Measurements from ENCODE around the gene KMT2E. TPM values are rescaled to one million over a fixed set of nuclear protein-coding genes. Genes with fewer than 3 reads are reported as not detected.

Gene KMT2E
- total RNA-seq, 2 experiments from 2014 or later = 94.4 to 99.3 TPM

DNA sequence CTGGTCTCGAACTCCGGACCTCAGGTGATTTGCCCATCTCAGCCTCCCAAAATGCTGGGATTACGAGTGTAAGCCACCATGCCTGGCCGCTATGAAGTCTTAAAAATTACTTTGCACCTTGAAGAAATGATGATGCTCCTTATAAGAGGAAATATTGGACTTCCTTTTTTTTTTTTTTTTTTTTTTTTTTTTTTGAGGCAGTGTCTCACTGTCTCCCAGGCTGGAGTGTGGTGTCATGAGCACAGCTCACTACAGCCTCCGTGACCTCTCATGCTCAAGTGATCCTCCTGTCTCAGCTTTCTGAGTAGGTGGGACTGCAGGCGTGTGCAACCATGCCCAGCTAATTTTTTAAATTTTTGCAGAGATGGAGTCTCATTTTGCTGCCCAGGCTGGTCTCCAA, 65.3 kb downstream of the KMT2E start:
- no peaks in the 10 kb centered on the region for H3K9me3 Mint-ChIP-seq (ENCODE audit: low read depth)
- DNase-seq = no peak
- no peaks in the 10 kb centered on the region for H3K27me3 Mint-ChIP-seq
- ChIA-PET CTCF (interaction anchor here (0.7 to 2.4 kb wide), 6 partner anchors 27 to 1978 kb away, joined by 3 to 11 read pairs (median 3); no protein-coding TSS in a partner anchor), POLR2A (no interaction called here)
- no peak overlapping the region for H3K4me3 Mint-ChIP-seq
- no peaks in the 10 kb centered on the region for H3K4me1 Mint-ChIP-seq
- intact Hi-C loops (cut with DNase I, micrococcal nuclease) = no loop called here
- no peak overlapping the region for H3K27ac Mint-ChIP-seq
- peaks cover 62% of the 10 kb centered on the region for H3K36me3 Mint-ChIP-seq (ENCODE audit: low read depth)
- ATAC-seq = no peak

GRCh38 chr7:105084581-105084980, 70.6 kb downstream of the KMT2E start:
- Mint-ChIP-seq H3K27ac (no peak overlapping the region), H3K27me3 (no peaks in the 10 kb centered on the region), H3K36me3 (ENCODE audit: low read depth) (peaks cover 45% of the 10 kb centered on the region), H3K4me1 (peaks cover 16% of the 10 kb centered on the region), H3K9me3 (ENCODE audit: low read depth) (no peaks in the 10 kb centered on the region), H3K4me3 (no peak overlapping the region)
- intact Hi-C loops (cut with DNase I, micrococcal nuclease) = no loop called here
- no peak for DNase-seq
- ChIA-PET CTCF (no interaction called here), POLR2A (no interaction called here)
- no peak for ATAC-seq

GRCh38 chr7:105086850-105087249, 72.8 kb downstream of the KMT2E start:
- Mint-ChIP-seq H3K9me3 (ENCODE audit: low read depth) (no peaks in the 10 kb centered on the region), H3K4me1 (peaks cover 19% of the 10 kb centered on the region), H3K4me3 (no peak overlapping the region), H3K27ac (no peak overlapping the region), H3K36me3 (ENCODE audit: low read depth) (peaks cover 43% of the 10 kb centered on the region), H3K27me3 (no peaks in the 10 kb centered on the region)
- intact Hi-C loops (cut with DNase I, micrococcal nuclease) = no loop called here
- DNase-seq = no peak
- ChIA-PET POLR2A (no interaction called here), CTCF (no interaction called here)
- ATAC-seq = no peak

GRCh38 chr7:105087981-105088380, 74.0 kb downstream of the KMT2E start:
- intact Hi-C loops (cut with DNase I, micrococcal nuclease) = no loop called here
- H3K27me3 Mint-ChIP-seq = no peaks in the 10 kb centered on the region
- POLR2A ChIA-PET = interaction anchor here (0.5 kb wide), 1 partner anchor 9 kb away, joined by 3 read pairs; no protein-coding TSS in a partner anchor
- H3K27ac Mint-ChIP-seq = no peak overlapping the region
- no peak for DNase-seq
- CTCF ChIA-PET = interaction anchor here (0.9 to 1.0 kb wide), 2 partner anchors 25 to 42 kb away, joined by 3 read pairs; no protein-coding TSS in a partner anchor
- ATAC-seq = no peak
- H3K4me3 Mint-ChIP-seq = no peak overlapping the region
- H3K4me1 Mint-ChIP-seq = peaks cover 19% of the 10 kb centered on the region
- peaks cover 45% of the 10 kb centered on the region for H3K36me3 Mint-ChIP-seq (ENCODE audit: low read depth)
- no peaks in the 10 kb centered on the region for H3K9me3 Mint-ChIP-seq (ENCODE audit: low read depth)

DNA sequence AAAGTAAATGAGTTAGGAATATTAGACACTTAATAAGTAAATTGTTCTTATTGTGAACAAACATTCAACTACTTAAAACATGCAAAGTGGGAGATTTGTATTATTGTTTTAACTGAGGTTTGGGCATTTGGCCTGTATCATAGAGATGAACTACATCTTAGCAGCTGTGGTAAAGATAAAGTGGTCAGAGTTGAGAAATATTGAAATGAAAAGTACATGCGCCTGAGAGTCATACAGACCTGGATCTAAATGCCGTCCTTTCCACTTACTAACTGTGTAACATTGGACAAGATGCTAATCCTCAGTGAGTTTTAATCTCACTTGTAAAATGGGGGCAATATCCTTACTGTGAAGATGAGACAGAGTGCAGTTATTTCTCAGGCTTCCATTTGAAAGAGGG, 74.5 kb downstream of the KMT2E start:
- DNase-seq = no peak
- Mint-ChIP-seq H3K4me1 (peaks cover 19% of the 10 kb centered on the region), H3K9me3 (ENCODE audit: low read depth) (no peaks in the 10 kb centered on the region), H3K27me3 (no peaks in the 10 kb centered on the region), H3K36me3 (ENCODE audit: low read depth) (peaks cover 42% of the 10 kb centered on the region), H3K27ac (peak overlapping the region; percentile 19), H3K4me3 (no peak overlapping the region)
- CTCF ChIA-PET = interaction anchor here (0.9 to 1.0 kb wide), 2 partner anchors 25 to 43 kb away, joined by 3 read pairs; no protein-coding TSS in a partner anchor
- peak; percentile 14 for ATAC-seq
- intact Hi-C loops (cut with DNase I, micrococcal nuclease) = no loop called here
- POLR2A ChIA-PET = no interaction called here

- intact Hi-C loops (cut with DNase I, micrococcal nuclease) = loop anchor here (5.0 kb wide), 1 partner anchor 113 kb away; no protein-coding TSS in a partner anchor
- ATAC-seq = no peak
- no peak overlapping the region for H3K4me3 Mint-ChIP-seq
- peaks cover 37% of the 10 kb centered on the region for H3K4me1 Mint-ChIP-seq
- no peak for DNase-seq
- ChIA-PET POLR2A (no interaction called here), CTCF (interaction anchor here (1.0 kb wide), 1 partner anchor 23 kb away, joined by 3 read pairs; no protein-coding TSS in a partner anchor)
- no peaks in the 10 kb centered on the region for H3K9me3 Mint-ChIP-seq (ENCODE audit: low read depth)
- H3K27me3 Mint-ChIP-seq = no peaks in the 10 kb centered on the region
- peaks cover 53% of the 10 kb centered on the region for H3K36me3 Mint-ChIP-seq (ENCODE audit: low read depth)
- peak overlapping the region; percentile 65 for H3K27ac Mint-ChIP-seq
These were observed 81.0 kb downstream of the KMT2E start for GRCh38 chr7:105094966-105095365.

GRCh38 chr7:105096306-105096705, 82.3 kb downstream of the KMT2E start:
- Mint-ChIP-seq H3K9me3 (ENCODE audit: low read depth) (no peaks in the 10 kb centered on the region), H3K4me3 (no peak overlapping the region), H3K36me3 (ENCODE audit: low read depth) (peaks cover 59% of the 10 kb centered on the region), H3K27ac (no peak overlapping the region), H3K27me3 (no peaks in the 10 kb centered on the region), H3K4me1 (peaks cover 50% of the 10 kb centered on the region)
- DNase-seq = no peak
- ATAC-seq = no peak
- intact Hi-C loops (cut with DNase I, micrococcal nuclease) = loop anchor here (5.0 kb wide), 1 partner anchor 114 kb away; no protein-coding TSS in a partner anchor
- POLR2A ChIA-PET = no interaction called here
- CTCF ChIA-PET = interaction anchor here (0.8 to 1.7 kb wide), 2 partner anchors 38 to 114 kb away, joined by 3 read pairs; no protein-coding TSS in a partner anchor

DNA sequence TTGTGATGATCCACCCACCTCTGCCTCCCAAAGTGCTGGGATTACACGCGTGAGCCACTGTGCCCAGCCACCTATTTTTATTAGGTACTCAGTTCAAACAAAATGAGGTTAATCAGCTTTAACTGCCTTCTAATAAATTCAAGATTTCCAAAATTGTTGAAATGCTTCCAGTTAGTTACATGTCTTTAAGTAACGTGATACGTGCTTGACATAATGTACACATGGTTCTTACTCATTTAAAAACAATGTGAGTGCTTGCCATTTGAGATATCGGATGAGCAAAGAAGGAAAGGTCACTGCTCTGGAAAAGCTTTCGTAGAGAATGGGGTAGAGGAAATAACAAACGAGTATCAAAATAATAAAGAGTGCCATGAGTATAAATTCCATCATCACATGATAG, 83.6 kb downstream of the KMT2E start:
- Mint-ChIP-seq H3K27me3 (no peaks in the 10 kb centered on the region), H3K27ac (no peak overlapping the region), H3K9me3 (ENCODE audit: low read depth) (no peaks in the 10 kb centered on the region), H3K36me3 (ENCODE audit: low read depth) (peaks cover 56% of the 10 kb centered on the region), H3K4me3 (no peak overlapping the region), H3K4me1 (peaks cover 54% of the 10 kb centered on the region)
- ATAC-seq (no peak), DNase-seq (no peak)
- POLR2A ChIA-PET = no interaction called here
- intact Hi-C loops (cut with DNase I, micrococcal nuclease) = loop anchor here (5.0 kb wide), 1 partner anchor 115 kb away; no protein-coding TSS in a partner anchor
- CTCF ChIA-PET = interaction anchor here (0.7 to 1.2 kb wide), 2 partner anchors 8 to 19 kb away, joined by 3 to 4 read pairs; no protein-coding TSS in a partner anchor

DNA sequence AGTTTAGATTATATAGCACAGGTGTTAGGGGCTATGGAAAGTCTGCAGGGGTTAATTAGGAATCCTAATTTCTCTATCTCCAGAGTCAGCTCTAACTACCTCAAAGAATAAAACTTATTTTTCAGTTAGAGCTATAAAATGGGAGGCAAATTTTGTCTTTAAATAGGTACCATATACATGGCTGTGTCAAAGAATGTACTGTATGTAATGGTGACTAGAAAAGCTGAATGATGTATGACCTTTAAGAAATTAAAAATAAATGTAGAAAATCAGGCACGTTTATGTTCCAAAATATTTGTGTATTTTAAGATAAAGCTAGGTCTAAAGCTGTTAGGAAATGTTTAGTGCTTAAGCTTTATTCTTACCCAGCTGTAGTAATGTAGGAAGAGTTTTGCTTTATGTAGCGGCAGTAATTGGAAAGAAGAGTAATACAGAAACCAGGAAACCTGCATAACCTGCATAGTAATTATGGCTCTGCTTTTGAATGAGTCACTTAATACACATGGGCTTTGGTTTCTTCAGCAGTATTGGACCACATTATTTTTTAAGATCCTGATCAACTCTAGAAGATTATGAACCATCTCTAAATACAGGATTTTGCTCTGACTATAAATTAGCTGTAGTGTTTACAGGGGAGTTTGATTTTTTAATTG, 85.0 kb downstream of the KMT2E start:
- DNase-seq (no peak), ATAC-seq (peak; percentile 89)
- Mint-ChIP-seq H3K4me1 (peaks cover 63% of the 10 kb centered on the region), H3K4me3 (no peak overlapping the region), H3K9me3 (ENCODE audit: low read depth) (no peaks in the 10 kb centered on the region), H3K27me3 (no peaks in the 10 kb centered on the region), H3K36me3 (ENCODE audit: low read depth) (peaks cover 60% of the 10 kb centered on the region), H3K27ac (peak overlapping the region; percentile 89)
- CTCF ChIA-PET = interaction anchor here (0.6 to 1.5 kb wide), 4 partner anchors 21 to 255 kb away, joined by 3 to 6 read pairs (median 4); no protein-coding TSS in a partner anchor
- POLR2A ChIA-PET = interaction anchor here (0.7 to 1.2 kb wide), 2 partner anchors 86 to 214 kb away, joined by 3 read pairs; no protein-coding TSS in a partner anchor
- intact Hi-C loops (cut with DNase I, micrococcal nuclease) = loop anchor here (5.0 kb wide), 1 partner anchor 117 kb away; no protein-coding TSS in a partner anchor

GRCh38 chr7:105101864-105102263, 87.9 kb downstream of the KMT2E start:
- no peak for DNase-seq
- Mint-ChIP-seq H3K4me1 (peaks cover 60% of the 10 kb centered on the region), H3K27me3 (no peaks in the 10 kb centered on the region), H3K9me3 (ENCODE audit: low read depth) (no peaks in the 10 kb centered on the region), H3K36me3 (ENCODE audit: low read depth) (peaks cover 56% of the 10 kb centered on the region), H3K27ac (no peak overlapping the region), H3K4me3 (no peak overlapping the region)
- intact Hi-C loops (cut with DNase I, micrococcal nuclease) = loop anchor here in 1 of 2 experiments (1.0 to 5.0 kb wide), 2 partner anchors 39 to 180 kb away; no protein-coding TSS in a partner anchor
- POLR2A ChIA-PET = interaction anchor here (0.7 kb wide), 1 partner anchor 125 kb away, joined by 3 read pairs; no protein-coding TSS in a partner anchor
- ATAC-seq = no peak
- CTCF ChIA-PET = no interaction called here

DNA sequence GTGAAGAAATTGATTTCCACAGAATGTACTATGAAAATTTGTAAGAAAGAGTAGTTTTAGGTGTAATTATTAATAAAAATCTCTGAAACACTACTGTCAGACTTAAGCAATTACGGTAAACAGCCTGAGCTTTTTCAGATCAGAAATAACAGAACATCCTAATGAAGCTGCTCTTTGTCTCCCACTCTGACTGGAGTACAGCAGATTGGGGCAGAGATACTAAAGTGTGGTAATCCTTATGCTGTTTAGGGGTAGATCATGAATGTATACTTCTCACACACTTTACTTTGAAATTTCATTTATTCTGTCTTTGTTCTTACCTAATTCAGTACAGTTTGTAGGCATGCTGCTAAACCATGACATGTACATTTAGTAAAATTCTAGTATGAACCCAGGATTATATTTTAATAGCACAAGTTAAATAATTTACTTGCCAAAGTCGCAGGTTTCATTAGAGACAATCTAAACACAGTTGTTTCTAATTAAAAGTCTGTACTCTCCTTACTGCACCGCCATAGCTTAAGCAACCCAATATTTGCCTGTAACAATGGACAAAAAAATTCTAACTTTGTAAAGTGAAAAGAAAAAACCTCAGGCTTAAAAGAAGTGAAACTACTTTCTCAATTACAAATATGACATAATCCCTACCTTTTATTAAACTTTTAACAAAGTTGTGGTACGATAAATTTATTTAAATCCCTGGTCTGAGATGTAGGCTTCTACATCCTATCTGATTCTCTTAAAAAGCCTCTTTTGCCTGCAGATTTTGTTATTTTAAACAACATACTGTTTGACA, 88.8 kb downstream of the KMT2E start:
- Mint-ChIP-seq H3K36me3 (ENCODE audit: low read depth) (peaks cover 59% of the 10 kb centered on the region), H3K4me1 (peaks cover 54% of the 10 kb centered on the region), H3K27ac (peak overlapping the region; percentile 31), H3K27me3 (no peaks in the 10 kb centered on the region), H3K4me3 (no peak overlapping the region), H3K9me3 (ENCODE audit: low read depth) (no peaks in the 10 kb centered on the region)
- CTCF ChIA-PET = interaction anchor here (1.2 kb wide), 1 partner anchor 122 kb away, joined by 3 read pairs; no protein-coding TSS in a partner anchor
- ATAC-seq (no peak), DNase-seq (no peak)
- intact Hi-C loops (cut with DNase I, micrococcal nuclease) = loop anchor here in 1 of 2 experiments (5.0 kb wide), 1 partner anchor 180 kb away; no protein-coding TSS in a partner anchor
- POLR2A ChIA-PET = no interaction called here

Data from activated CD4-positive, alpha-beta T cell treated with anti-CD3 and anti-CD28 coated beads for 36 hours (primary cell).